Calu3 (cell line): Measurements from ENCODE around the gene TMEM176B. TPM values are rescaled to one million over a fixed set of nuclear protein-coding genes. Genes with fewer than 3 reads are reported as not detected.

Source experiments
- BruUV-seq: library from RNA; stranded (reverse); fragments of 400-500 nt; replicated peaks from 2 replicates; lab custom pipeline; 2021; lab: Mats Ljungman, UMichigan
- CTCF ChIA-PET: fragments of 300-600 bp; sonication (Branson Sonifier 250); formaldehyde crosslinking; loops from one replicate; lab custom pipeline; 2022; ENCODE audit warnings: antibody characterized with exemption; lab: Charles Lee
- DNase-seq: peaks from one replicate; pipeline ENCODE4 v3.0.0; 2022
- H3K27ac Mint-ChIP-seq: one replicate; pipeline ENCODE4 v1.8.0; 2022; ENCODE audit warnings: mixed read lengths; ENCODE audit not compliant: unreplicated experiment
- H3K27me3 Mint-ChIP-seq: one replicate; pipeline ENCODE4 v1.8.0; 2022; ENCODE audit warnings: mixed read lengths; ENCODE audit not compliant: unreplicated experiment
- H3K36me3 Mint-ChIP-seq: one replicate; pipeline ENCODE4 v1.8.0; 2022; ENCODE audit warnings: mild to moderate bottlenecking, moderate library complexity, mixed read lengths; ENCODE audit not compliant: insufficient read depth, unreplicated experiment
- H3K4me1 Mint-ChIP-seq: one replicate; pipeline ENCODE4 v1.8.0; 2022; ENCODE audit warnings: mild to moderate bottlenecking, low read depth, mixed read lengths; ENCODE audit not compliant: unreplicated experiment
- H3K4me3 Mint-ChIP-seq: one replicate; pipeline ENCODE4 v1.8.0; 2022; ENCODE audit warnings: mild to moderate bottlenecking, low read depth, moderate library complexity, mixed read lengths; ENCODE audit not compliant: unreplicated experiment
- H3K9me3 Mint-ChIP-seq: one replicate; pipeline ENCODE4 v1.8.0; 2022; ENCODE audit warnings: low read depth, mixed read lengths; ENCODE audit not compliant: unreplicated experiment
- intact Hi-C: fragments of 100-400 bp; cut with micrococcal nuclease; formaldehyde crosslinking; loops from one replicate; pipeline ENCODE4 v1.10.0; 2022; ENCODE audit not compliant: unreplicated experiment
- total RNA-seq: library from RNA; stranded (reverse); gene quantifications from 2 replicates; pipeline ENCODE4 v1.2.3, GENCODE V29; 2022
- TF ChIP-seq, protein P1 (sequence below): fragments of 200-600 bp; IDR thresholded peaks from one replicate; pipeline ENCODE4 v1.8.0; 2022; ENCODE audit warnings: antibody characterized with exemption; ENCODE audit not compliant: unreplicated experiment

Gene TMEM176B
- total RNA-seq, 1 experiment from 2014 or later: 3.1 TPM

- Mint-ChIP-seq H3K4me1 (no peaks in the 10 kb centered on the region), H3K27ac (no peak overlapping the region), H3K27me3 (peaks cover 35% of the 10 kb centered on the region), H3K36me3 (no peaks in the 10 kb centered on the region), H3K4me3 (no peak overlapping the region), H3K9me3 (no peaks in the 10 kb centered on the region)
- CTCF ChIA-PET: no interaction called here
- BruUV-seq: no TSS peak
- TF ChIP-seq, protein P1, sequence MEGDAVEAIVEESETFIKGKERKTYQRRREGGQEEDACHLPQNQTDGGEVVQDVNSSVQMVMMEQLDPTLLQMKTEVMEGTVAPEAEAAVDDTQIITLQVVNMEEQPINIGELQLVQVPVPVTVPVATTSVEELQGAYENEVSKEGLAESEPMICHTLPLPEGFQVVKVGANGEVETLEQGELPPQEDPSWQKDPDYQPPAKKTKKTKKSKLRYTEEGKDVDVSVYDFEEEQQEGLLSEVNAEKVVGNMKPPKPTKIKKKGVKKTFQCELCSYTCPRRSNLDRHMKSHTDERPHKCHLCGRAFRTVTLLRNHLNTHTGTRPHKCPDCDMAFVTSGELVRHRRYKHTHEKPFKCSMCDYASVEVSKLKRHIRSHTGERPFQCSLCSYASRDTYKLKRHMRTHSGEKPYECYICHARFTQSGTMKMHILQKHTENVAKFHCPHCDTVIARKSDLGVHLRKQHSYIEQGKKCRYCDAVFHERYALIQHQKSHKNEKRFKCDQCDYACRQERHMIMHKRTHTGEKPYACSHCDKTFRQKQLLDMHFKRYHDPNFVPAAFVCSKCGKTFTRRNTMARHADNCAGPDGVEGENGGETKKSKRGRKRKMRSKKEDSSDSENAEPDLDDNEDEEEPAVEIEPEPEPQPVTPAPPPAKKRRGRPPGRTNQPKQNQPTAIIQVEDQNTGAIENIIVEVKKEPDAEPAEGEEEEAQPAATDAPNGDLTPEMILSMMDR: no peak
- intact Hi-C loops: loop anchor here (10.0 kb wide), 1 partner anchor 200 kb away; no protein-coding TSS in a partner anchor
- DNase-seq: no peak
These were observed 15.2 kb downstream of the TMEM176B start for GRCh38 chr7:150784954-150785353.

DNA sequence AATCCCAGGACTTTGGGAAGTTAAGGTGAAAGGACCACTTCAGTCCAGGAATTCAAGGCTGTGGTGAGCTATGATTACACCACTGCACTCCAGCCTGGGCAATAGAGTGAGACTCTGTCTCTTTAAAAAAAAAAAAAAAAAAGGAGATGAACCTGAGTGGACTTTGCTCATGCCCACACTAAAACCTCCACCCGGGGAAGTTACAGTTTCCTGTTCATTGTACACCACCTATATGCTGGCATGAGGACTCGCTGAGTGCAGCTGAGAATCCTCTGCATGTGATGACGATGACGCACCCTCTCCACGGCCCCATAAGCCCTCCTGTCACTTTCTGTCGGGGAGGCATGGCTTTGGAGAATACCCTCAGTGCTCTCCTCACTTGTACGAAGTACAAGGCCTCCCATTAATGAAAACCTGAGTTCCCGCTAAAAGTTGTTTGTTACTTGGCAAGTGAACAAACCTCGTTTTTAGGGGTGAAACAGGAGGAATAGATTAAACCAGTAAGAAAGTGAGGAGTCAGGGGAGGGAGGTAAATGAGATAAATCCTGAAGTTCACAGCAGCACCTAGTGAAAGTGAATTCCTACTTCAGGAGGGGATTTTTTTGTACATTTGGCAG lies 15.9 kb downstream of the TMEM176B start:
- Mint-ChIP-seq H3K27me3 (peaks cover 35% of the 10 kb centered on the region), H3K36me3 (no peaks in the 10 kb centered on the region), H3K4me1 (no peaks in the 10 kb centered on the region), H3K4me3 (no peak overlapping the region), H3K27ac (no peak overlapping the region), H3K9me3 (no peaks in the 10 kb centered on the region)
- peak; percentile 12 for DNase-seq
- no TSS peak for BruUV-seq
- intact Hi-C loops: loop anchor here (10.0 kb wide), 1 partner anchor 201 kb away; no protein-coding TSS in a partner anchor
- TF ChIP-seq, protein P1: no peak
- CTCF ChIA-PET: interaction anchor here (0.7 to 1.2 kb wide), 3 partner anchors 24 to 322 kb away, joined by 3 to 4 read pairs (median 3); no protein-coding TSS in a partner anchor

GRCh38 chr7:150781961-150782360 lies 18.2 kb downstream of the TMEM176B start:
- peaks cover 26% of the 10 kb centered on the region for H3K27me3 Mint-ChIP-seq
- TF ChIP-seq, protein P1: no peak
- no peak for DNase-seq
- CTCF ChIA-PET: no interaction called here
- no peak overlapping the region for H3K4me3 Mint-ChIP-seq
- H3K27ac Mint-ChIP-seq: no peak overlapping the region
- H3K9me3 Mint-ChIP-seq: no peaks in the 10 kb centered on the region
- no TSS peak for BruUV-seq
- no peaks in the 10 kb centered on the region for H3K4me1 Mint-ChIP-seq
- intact Hi-C loops: loop anchor here (10.0 kb wide), 1 partner anchor 203 kb away; no protein-coding TSS in a partner anchor
- H3K36me3 Mint-ChIP-seq: no peaks in the 10 kb centered on the region

- Mint-ChIP-seq H3K9me3 (no peaks in the 10 kb centered on the region), H3K27ac (no peak overlapping the region), H3K4me1 (no peaks in the 10 kb centered on the region), H3K27me3 (peaks cover 30% of the 10 kb centered on the region), H3K4me3 (no peak overlapping the region), H3K36me3 (no peaks in the 10 kb centered on the region)
- DNase-seq: no peak
- TF ChIP-seq, protein P1: no peak
- intact Hi-C loops: loop anchor here (10.0 kb wide), 1 partner anchor 204 kb away; no protein-coding TSS in a partner anchor
- CTCF ChIA-PET: no interaction called here
- BruUV-seq: no TSS peak
These were observed 19.1 kb downstream of the TMEM176B start for GRCh38 chr7:150781103-150781502.
